OCI-LY1 (cell line): Measurements from ENCODE around the gene BHLHA9.

Source experiments
- EZH2 ChIP-seq: fragments of 200-600 bp; sonication (generic), shearing (Covaris generic); IDR thresholded peaks from 2 replicates; pipeline ENCODE4 v1.8.0; 2017; ENCODE audit warnings: borderline replicate concordance, mixed run types, mild to moderate bottlenecking, antibody characterized with exemption, low read length, moderate library complexity, mixed read lengths
- TF ChIP-seq, protein P1 (sequence below): fragments of 200-600 bp; sonication (generic), shearing (Covaris generic); IDR thresholded peaks from 2 replicates; pipeline ENCODE4 v1.5.1; 2017; ENCODE audit warnings: mild to moderate bottlenecking, antibody characterized with exemption, low read length, moderate library complexity, mixed read lengths

DNA sequence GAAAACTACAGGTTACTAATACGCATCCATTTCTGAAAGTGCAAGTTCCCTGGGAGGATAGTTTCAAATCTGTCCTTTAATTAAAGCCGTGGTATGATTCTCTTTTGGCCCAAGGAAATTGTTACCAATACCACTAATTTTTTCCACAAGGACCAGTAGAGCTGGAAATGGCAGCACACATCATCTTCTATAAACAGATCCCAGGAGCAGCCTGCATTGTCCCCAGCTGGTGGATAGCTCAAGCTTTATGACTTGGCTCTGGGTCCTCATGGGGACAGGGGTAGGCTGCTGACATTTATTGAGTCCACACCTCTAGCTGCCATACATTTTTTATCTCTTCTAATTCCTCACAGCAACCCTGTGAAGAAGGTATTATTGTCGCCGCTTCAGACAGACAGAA lies 35.8 kb upstream of the BHLHA9 start:
- TF ChIP-seq, protein P1, sequence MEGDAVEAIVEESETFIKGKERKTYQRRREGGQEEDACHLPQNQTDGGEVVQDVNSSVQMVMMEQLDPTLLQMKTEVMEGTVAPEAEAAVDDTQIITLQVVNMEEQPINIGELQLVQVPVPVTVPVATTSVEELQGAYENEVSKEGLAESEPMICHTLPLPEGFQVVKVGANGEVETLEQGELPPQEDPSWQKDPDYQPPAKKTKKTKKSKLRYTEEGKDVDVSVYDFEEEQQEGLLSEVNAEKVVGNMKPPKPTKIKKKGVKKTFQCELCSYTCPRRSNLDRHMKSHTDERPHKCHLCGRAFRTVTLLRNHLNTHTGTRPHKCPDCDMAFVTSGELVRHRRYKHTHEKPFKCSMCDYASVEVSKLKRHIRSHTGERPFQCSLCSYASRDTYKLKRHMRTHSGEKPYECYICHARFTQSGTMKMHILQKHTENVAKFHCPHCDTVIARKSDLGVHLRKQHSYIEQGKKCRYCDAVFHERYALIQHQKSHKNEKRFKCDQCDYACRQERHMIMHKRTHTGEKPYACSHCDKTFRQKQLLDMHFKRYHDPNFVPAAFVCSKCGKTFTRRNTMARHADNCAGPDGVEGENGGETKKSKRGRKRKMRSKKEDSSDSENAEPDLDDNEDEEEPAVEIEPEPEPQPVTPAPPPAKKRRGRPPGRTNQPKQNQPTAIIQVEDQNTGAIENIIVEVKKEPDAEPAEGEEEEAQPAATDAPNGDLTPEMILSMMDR, result no peak
- no peak for TF ChIP-seq EZH2
